HepG2 (cell line): ENCODE results near the gene NINJ2. TPM values are rescaled to one million over a fixed set of nuclear protein-coding genes. Genes with fewer than 3 reads are reported as not detected.

ENCODE experiments used
- ATAC-seq: fragments of 200-7000 bp; cut with Tn5 transposase; 3 replicates; pipeline ENCODE4 v1.9.1; 2020; ENCODE audit warnings: mild to moderate bottlenecking, moderate library complexity
- BruUV-seq: library from RNA; stranded (reverse); fragments of 400-500 nt; replicated peaks from 2 replicates; lab custom pipeline; 2021; lab: Mats Ljungman, UMichigan
- CTCF ChIA-PET: fragments of 300-600 bp; formaldehyde crosslinking; extraction: SDS; loops from one replicate; lab custom pipeline; 2021; ENCODE audit warnings: low total read pairs, inconsistent platforms, low intra/inter-chr PET ratio; lab: Yijun Ruan, JAX
- POLR2A ChIA-PET: fragments of 350-600 bp; sonication (Branson Sonifier 250); formaldehyde crosslinking; loops from one replicate; lab custom pipeline; 2020; ENCODE audit warnings: antibody characterized with exemption, inconsistent platforms; lab: Yijun Ruan, JAX
- DNase-seq: peaks from one replicate; pipeline ENCODE4 v3.0.0-alpha.2; 2015; ENCODE audit warnings: low spot score
- FAIRE-seq: peaks from 3 replicates; lab custom pipeline; 2011; peaks lifted over from hg19 to GRCh38; lab: Jason Lieb, UNC
- H2AFZ ChIP-seq: one replicate; pipeline ENCODE4 v1.6.1; 2011; ENCODE audit warnings: low read length, inconsistent platforms
- H3K27ac ChIP-seq: fragments of 300-600 bp; 3 replicates; pipeline ENCODE4 v1.8.0; 2011; ENCODE audit warnings: mixed run types, mild to moderate bottlenecking, mixed read lengths, low read length, inconsistent platforms; ENCODE audit not compliant: insufficient read depth; ENCODE audit errors: extremely low read length
- H3K27me3 ChIP-seq, 2 experiments: fragments of 200-600 bp in 1 of 2; 2 replicates in 1 of 2; 3 replicates in 1 of 2; pipeline versions ENCODE4 v1.6.0 to v1.8.0; 2011; ENCODE audit warnings: low read length in 2 of 2, mild to moderate bottlenecking in 2 of 2, moderate library complexity in 2 of 2, inconsistent platforms in 1 of 2; ENCODE audit not compliant: insufficient read depth in 2 of 2, control insufficient read depth in 1 of 2
- H3K36me3 ChIP-seq, 2 experiments: fragments of 200-600 bp in 1 of 2; replicated peaks in 1 of 2; 2 replicates in 1 of 2; 3 replicates in 1 of 2; pipeline versions ENCODE4 v1.5.1 to v1.8.0; 2011; ENCODE audit warnings: low read length in 2 of 2, inconsistent platforms in 1 of 2; ENCODE audit not compliant: insufficient read depth in 2 of 2, control insufficient read depth in 1 of 2
- H3K4me1 ChIP-seq: 2 replicates; pipeline ENCODE4 v1.5.1; 2012; ENCODE audit warnings: low read length, inconsistent platforms; ENCODE audit not compliant: insufficient read depth
- H3K4me2 ChIP-seq: 2 replicates; pipeline ENCODE4 v1.6.0; 2011; ENCODE audit warnings: low read depth, low read length, inconsistent platforms
- H3K4me3 ChIP-seq, 3 experiments: fragments of 200-600 bp in 1 of 3; sonication (generic), shearing (Covaris generic) in 1 of 3; replicated peaks in 1 of 3; 2 replicates each; pipeline ENCODE4 v1.5.1; 2011 to 2016; ENCODE audit warnings: low read length in 3 of 3, inconsistent platforms in 2 of 3, low read depth in 2 of 3, mild to moderate bottlenecking in 2 of 3, control low read depth in 1 of 3, mixed read lengths in 1 of 3; ENCODE audit not compliant: insufficient read depth in 1 of 3
- H3K79me2 ChIP-seq: one replicate; pipeline ENCODE4 v1.6.1; 2011; ENCODE audit warnings: low read length, inconsistent platforms; ENCODE audit not compliant: insufficient read depth
- H3K9ac ChIP-seq: 2 replicates; pipeline ENCODE4 v1.6.0; 2011; ENCODE audit warnings: mild to moderate bottlenecking, low read depth, low read length, inconsistent platforms; ENCODE audit not compliant: insufficient read depth
- H3K9me3 ChIP-seq: 2 replicates; pipeline ENCODE4 v1.5.1; 2012; ENCODE audit warnings: mild to moderate bottlenecking, low read length
- H4K20me1 ChIP-seq: 2 replicates; pipeline ENCODE4 v1.6.0; 2011; ENCODE audit warnings: inconsistent platforms, mild to moderate bottlenecking, low read length, moderate library complexity; ENCODE audit not compliant: insufficient read depth
- FOXA3 ChIP-seq: IDR thresholded peaks from 2 replicates; pipeline ENCODE4 v1.6.1; 2016; ENCODE audit warnings: missing genetic modification reagents, missing compliant biosample characterization
- NR1H2 ChIP-seq: sonication (generic); formaldehyde crosslinking; IDR thresholded peaks from 2 replicates; pipeline ENCODE4 v1.8.1; 2022; ENCODE audit warnings: low read depth, missing genetic modification reagents, borderline replicate concordance
- NR3C1 ChIP-seq: sonication (generic); formaldehyde crosslinking; IDR thresholded peaks from 2 replicates; pipeline ENCODE4 v1.4.0; 2020; ENCODE audit warnings: missing genetic modification reagents
- PAXIP1 ChIP-seq: sonication (generic); formaldehyde crosslinking; conservative IDR thresholded peaks from 2 replicates; pipeline ENCODE4 v1.4.0; 2020; ENCODE audit warnings: mild to moderate bottlenecking, missing genetic modification reagents, moderate library complexity
- PCBP2 ChIP-seq: fragments of 200-400 bp; formaldehyde crosslinking; optimal IDR thresholded peaks from 2 replicates; pipeline ENCODE3; 2018; ENCODE audit warnings: low read length, low read depth; ENCODE audit not compliant: poor library complexity, severe bottlenecking
- ZBTB40 ChIP-seq, 2 experiments: fragments of 450-650 bp in 1 of 2; sonication (generic) in 1 of 2; formaldehyde crosslinking in 1 of 2; IDR thresholded peaks; 2 replicates each; pipeline versions ENCODE4 v1.6.1 to v1.8.0; 2016 to 2022; ENCODE audit warnings: antibody characterized with exemption in 1 of 2, mild to moderate bottlenecking in 1 of 2, missing genetic modification reagents in 1 of 2
- ZFP36L2 ChIP-seq: sonication (generic); formaldehyde crosslinking; IDR thresholded peaks from 2 replicates; pipeline ENCODE4 v1.4.0; 2020; ENCODE audit warnings: missing genetic modification reagents
- WGBS: methylation state at CpG from one replicate; pipeline ENCODE4 v1.1.6; 2017; ENCODE audit warnings: low lambda C conversion rate; 5-methylcytosine and 5-hydroxymethylcytosine counted together
- in situ Hi-C: cut with HindIII; loops from 2 replicates; pipeline ENCODE4 v1.10.0; 2017; ENCODE audit warnings: low pct_unique_long_range_greater_than_20kb; ENCODE audit not compliant: extremely low pct_ligation_motif_present
- intact Hi-C: fragments of 100-400 bp; cut with micrococcal nuclease; formaldehyde crosslinking; loops from one replicate; pipeline ENCODE4 v1.10.0; 2022; ENCODE audit not compliant: unreplicated experiment
- polyA plus RNA-seq, 8 experiments: library from polyadenylated mRNA; depleted of rRNA in 3 of 8; stranded (reverse) in 7 of 8; unstranded in 1 of 8; fragments of >200 nt; fragmentation: Illumina TruSeq in 4 of 8; extraction: Trizol in 4 of 8; gene quantifications; 2 replicates each; pipeline versions ENCODE4 v1.2.1 to v1.2.3, GENCODE V29; 2011 to 2016; ENCODE audit warnings: low read depth in 4 of 8, missing spikeins in 1 of 8, mixed read lengths in 1 of 8; ENCODE audit not compliant: insufficient read depth in 1 of 8
- total RNA-seq, 5 experiments: library from RNA; depleted of rRNA; stranded (reverse); fragments of >200 nt; fragmentation: Illumina TruSeq; extraction: Trizol; gene quantifications; 2 replicates each; pipeline ENCODE4 v1.2.3, GENCODE V29; 2016; ENCODE audit warnings: low read depth in 1 of 5

Gene NINJ2
- total and polyA plus RNA-seq, 2 of the 13 experiments (the other 11 are each of a cell fraction or from before 2014, with no cell fraction given), result 0.62 to 3.8 TPM

- peak; percentile 98 for TF ChIP-seq PAXIP1 (CRISPR knock-in tag)
Observed at GRCh38 chr12:646442-647384, 16.5 kb downstream of the NINJ2 start (continued).

- FAIRE-seq, result peak; percentile 60
- peak; percentile 79 for DNase-seq
- Histone ChIP-seq H2AFZ (no peak overlapping the region), H4K20me1 (no peaks in the 10 kb centered on the region), H3K9ac (peak overlapping the region; percentile 67), H3K27me3 (no peaks in the 10 kb centered on the region), H3K79me2 (no peaks in the 10 kb centered on the region), H3K4me2 (peak overlapping the region; percentile 96), H3K36me3 (no peaks in the 10 kb centered on the region), H3K27ac (peak overlapping the region; percentile 80), H3K9me3 (no peaks in the 10 kb centered on the region), H3K4me3 (peak overlapping the region; percentile 38 to 68 (median 46)), H3K4me1 (peaks cover 55% of the 10 kb centered on the region)
- ChIA-PET CTCF (no interaction called here), POLR2A (interaction anchor here (1.1 to 1.8 kb wide), 4 partner anchors 13 to 75 kb away, joined by 3 to 8 read pairs (median 5); no protein-coding TSS in a partner anchor)
- peak; percentile 63 for ATAC-seq
- no TSS peak for BruUV-seq
- in situ Hi-C loops (no loop called here), intact Hi-C loops (loop anchor here (2.0 to 10.0 kb wide), 2 partner anchors 13 to 71 kb away; no protein-coding TSS in a partner anchor)
- WGBS, result 7% methylated on average over 8 of the region's 8 CpGs
- TF ChIP-seq NR3C1 (CRISPR knock-in tag), result no peak
- TF ChIP-seq ZFP36L2 (CRISPR knock-in tag), result no peak
- TF ChIP-seq ZBTB40 (IDR thresholded peaks at IDR 0.05), result no peak
- TF ChIP-seq ZBTB40 (CRISPR knock-in tag; IDR thresholded peaks at IDR 0.05), result peak; percentile 63; the same call in 1 of the 2 replicates
- TF ChIP-seq PCBP2, result no peak
- TF ChIP-seq FOXA3 (CRISPR knock-in tag), result peak; percentile 75
- TF ChIP-seq NR1H2, result no peak
Observed at GRCh38 chr12:645563-646071, 17.6 kb downstream of the NINJ2 start.
